Tibial nerve (tissue), 4 donors: Measurements from ENCODE around the gene CARD6.

ENCODE experiments used
- CTCF ChIP-seq, 5 experiments: fragments of 200-600 bp in 3 of 5; fragments of 450-650 bp in 2 of 5; sonication (generic) in 3 of 5; IDR thresholded peaks; one replicate each; pipeline ENCODE4 v1.5.1; 2016 to 2019; ENCODE audit warnings: antibody characterized with exemption in 5 of 5, mild to moderate bottlenecking in 3 of 5, moderate library complexity in 2 of 5
- EP300 ChIP-seq, 2 donors: sonication (generic); formaldehyde crosslinking; IDR thresholded peaks; one replicate each; pipeline ENCODE4 v1.6.1; 2017; ENCODE audit warnings: antibody characterized with exemption in 2 of 2, mild to moderate bottlenecking in 1 of 2
- POLR2A ChIP-seq, 2 donors: fragments of 450-650 bp; IDR thresholded peaks; one replicate each; pipeline ENCODE4 v1.6.1; 2017; ENCODE audit warnings: antibody characterized with exemption in 2 of 2, mild to moderate bottlenecking in 2 of 2, moderate library complexity in 2 of 2

GRCh38 chr5:40873286-40873880 lies 32.2 kb downstream of the CARD6 start:
- no peak for TF ChIP-seq CTCF (IDR thresholded peaks at IDR 0.05)
- TF ChIP-seq POLR2A (IDR thresholded peaks at IDR 0.05) = no peak
- no peak for TF ChIP-seq EP300 (IDR thresholded peaks at IDR 0.05)
